ENCODE measurements around the gene CTSH. TPM values are rescaled to one million over a fixed set of nuclear protein-coding genes. Genes with fewer than 3 reads are reported as not detected.

Gene CTSH
- total RNA-seq, 1 experiment from 2014 or later, result 20.4 TPM

- Mint-ChIP-seq H3K27me3 (ENCODE audit: low read depth) (no peaks in the 10 kb centered on the region), H3K36me3 (peaks cover 58% of the 10 kb centered on the region), H3K4me1 (peaks cover 26% of the 10 kb centered on the region), H3K9me3 (no peaks in the 10 kb centered on the region), H3K4me3 (no peak overlapping the region), H3K27ac (0 out of 2 replicates have a peak overlapping the region, but pooled peaks have one; percentile 3)
- TF ChIP-seq GTF2I (CRISPR knock-in tag; conservative IDR thresholded peaks at IDR 0.05) (no peak), GABPB1 (CRISPR knock-in tag; IDR thresholded peaks at IDR 0.05) (no peak), FOXP4 (CRISPR knock-in tag; IDR thresholded peaks at IDR 0.05) (no peak), OVOL2 (CRISPR knock-in tag; IDR thresholded peaks at IDR 0.05; ENCODE audit: borderline replicate concordance) (no peak), ETV6 (CRISPR knock-in tag; IDR thresholded peaks at IDR 0.05) (no peak), STAT6 (CRISPR knock-in tag; conservative IDR thresholded peaks at IDR 0.05; ENCODE audit: low read depth) (no peak), FOXP1 (CRISPR knock-in tag; IDR thresholded peaks at IDR 0.05; ENCODE audit: borderline replicate concordance) (no peak), NFE2L1 (CRISPR knock-in tag; IDR thresholded peaks at IDR 0.05) (no peak), ZBTB21 (CRISPR knock-in tag; IDR thresholded peaks at IDR 0.05; ENCODE audit: borderline replicate concordance) (no peak), ZNF671 (CRISPR knock-in tag; IDR thresholded peaks at IDR 0.05) (no peak), ERG (CRISPR knock-in tag; IDR thresholded peaks at IDR 0.05) (no peak), ZNF416 (CRISPR knock-in tag; IDR thresholded peaks at IDR 0.05) (no peak)
- TF ChIP-seq, protein P1, sequence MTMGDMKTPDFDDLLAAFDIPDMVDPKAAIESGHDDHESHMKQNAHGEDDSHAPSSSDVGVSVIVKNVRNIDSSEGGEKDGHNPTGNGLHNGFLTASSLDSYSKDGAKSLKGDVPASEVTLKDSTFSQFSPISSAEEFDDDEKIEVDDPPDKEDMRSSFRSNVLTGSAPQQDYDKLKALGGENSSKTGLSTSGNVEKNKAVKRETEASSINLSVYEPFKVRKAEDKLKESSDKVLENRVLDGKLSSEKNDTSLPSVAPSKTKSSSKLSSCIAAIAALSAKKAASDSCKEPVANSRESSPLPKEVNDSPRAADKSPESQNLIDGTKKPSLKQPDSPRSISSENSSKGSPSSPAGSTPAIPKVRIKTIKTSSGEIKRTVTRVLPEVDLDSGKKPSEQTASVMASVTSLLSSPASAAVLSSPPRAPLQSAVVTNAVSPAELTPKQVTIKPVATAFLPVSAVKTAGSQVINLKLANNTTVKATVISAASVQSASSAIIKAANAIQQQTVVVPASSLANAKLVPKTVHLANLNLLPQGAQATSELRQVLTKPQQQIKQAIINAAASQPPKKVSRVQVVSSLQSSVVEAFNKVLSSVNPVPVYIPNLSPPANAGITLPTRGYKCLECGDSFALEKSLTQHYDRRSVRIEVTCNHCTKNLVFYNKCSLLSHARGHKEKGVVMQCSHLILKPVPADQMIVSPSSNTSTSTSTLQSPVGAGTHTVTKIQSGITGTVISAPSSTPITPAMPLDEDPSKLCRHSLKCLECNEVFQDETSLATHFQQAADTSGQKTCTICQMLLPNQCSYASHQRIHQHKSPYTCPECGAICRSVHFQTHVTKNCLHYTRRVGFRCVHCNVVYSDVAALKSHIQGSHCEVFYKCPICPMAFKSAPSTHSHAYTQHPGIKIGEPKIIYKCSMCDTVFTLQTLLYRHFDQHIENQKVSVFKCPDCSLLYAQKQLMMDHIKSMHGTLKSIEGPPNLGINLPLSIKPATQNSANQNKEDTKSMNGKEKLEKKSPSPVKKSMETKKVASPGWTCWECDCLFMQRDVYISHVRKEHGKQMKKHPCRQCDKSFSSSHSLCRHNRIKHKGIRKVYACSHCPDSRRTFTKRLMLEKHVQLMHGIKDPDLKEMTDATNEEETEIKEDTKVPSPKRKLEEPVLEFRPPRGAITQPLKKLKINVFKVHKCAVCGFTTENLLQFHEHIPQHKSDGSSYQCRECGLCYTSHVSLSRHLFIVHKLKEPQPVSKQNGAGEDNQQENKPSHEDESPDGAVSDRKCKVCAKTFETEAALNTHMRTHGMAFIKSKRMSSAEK (CRISPR knock-in tag; IDR thresholded peaks at IDR 0.05; ENCODE audit: borderline replicate concordance), result no peak
- TF ChIP-seq, protein P2, sequence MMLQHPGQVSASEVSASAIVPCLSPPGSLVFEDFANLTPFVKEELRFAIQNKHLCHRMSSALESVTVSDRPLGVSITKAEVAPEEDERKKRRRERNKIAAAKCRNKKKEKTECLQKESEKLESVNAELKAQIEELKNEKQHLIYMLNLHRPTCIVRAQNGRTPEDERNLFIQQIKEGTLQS (CRISPR knock-in tag; conservative IDR thresholded peaks at IDR 0.05), result no peak
- TF ChIP-seq, protein P3, sequence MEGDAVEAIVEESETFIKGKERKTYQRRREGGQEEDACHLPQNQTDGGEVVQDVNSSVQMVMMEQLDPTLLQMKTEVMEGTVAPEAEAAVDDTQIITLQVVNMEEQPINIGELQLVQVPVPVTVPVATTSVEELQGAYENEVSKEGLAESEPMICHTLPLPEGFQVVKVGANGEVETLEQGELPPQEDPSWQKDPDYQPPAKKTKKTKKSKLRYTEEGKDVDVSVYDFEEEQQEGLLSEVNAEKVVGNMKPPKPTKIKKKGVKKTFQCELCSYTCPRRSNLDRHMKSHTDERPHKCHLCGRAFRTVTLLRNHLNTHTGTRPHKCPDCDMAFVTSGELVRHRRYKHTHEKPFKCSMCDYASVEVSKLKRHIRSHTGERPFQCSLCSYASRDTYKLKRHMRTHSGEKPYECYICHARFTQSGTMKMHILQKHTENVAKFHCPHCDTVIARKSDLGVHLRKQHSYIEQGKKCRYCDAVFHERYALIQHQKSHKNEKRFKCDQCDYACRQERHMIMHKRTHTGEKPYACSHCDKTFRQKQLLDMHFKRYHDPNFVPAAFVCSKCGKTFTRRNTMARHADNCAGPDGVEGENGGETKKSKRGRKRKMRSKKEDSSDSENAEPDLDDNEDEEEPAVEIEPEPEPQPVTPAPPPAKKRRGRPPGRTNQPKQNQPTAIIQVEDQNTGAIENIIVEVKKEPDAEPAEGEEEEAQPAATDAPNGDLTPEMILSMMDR (IDR thresholded peaks at IDR 0.05), result no peak
- TF ChIP-seq, protein P4, sequence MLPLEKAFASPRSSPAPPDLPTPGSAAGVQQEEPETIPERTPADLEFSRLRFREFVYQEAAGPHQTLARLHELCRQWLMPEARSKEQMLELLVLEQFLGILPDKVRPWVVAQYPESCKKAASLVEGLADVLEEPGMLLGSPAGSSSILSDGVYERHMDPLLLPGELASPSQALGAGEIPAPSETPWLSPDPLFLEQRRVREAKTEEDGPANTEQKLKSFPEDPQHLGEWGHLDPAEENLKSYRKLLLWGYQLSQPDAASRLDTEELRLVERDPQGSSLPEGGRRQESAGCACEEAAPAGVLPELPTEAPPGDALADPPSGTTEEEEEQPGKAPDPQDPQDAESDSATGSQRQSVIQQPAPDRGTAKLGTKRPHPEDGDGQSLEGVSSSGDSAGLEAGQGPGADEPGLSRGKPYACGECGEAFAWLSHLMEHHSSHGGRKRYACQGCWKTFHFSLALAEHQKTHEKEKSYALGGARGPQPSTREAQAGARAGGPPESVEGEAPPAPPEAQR (CRISPR knock-in tag; IDR thresholded peaks at IDR 0.05), result no peak
- POLR2A ChIA-PET, result interaction anchor here (0.6 kb wide), 1 partner anchor 20 kb away, joined by 4 read pairs; no protein-coding TSS in a partner anchor
- DNase-seq (ENCODE audit: low spot score) (no peak), ATAC-seq (no peak)
- CTCF ChIA-PET, result interaction anchor here (0.6 to 8.0 kb wide), 5 partner anchors 10 to 480 kb away, joined by 3 to 149 read pairs (median 12); no protein-coding TSS in a partner anchor
These were observed 38.6 kb downstream of the CTSH start for GRCh38 chr15:78906316-78906620.
